Heart right ventricle (tissue), 16 donors: ENCODE results near the gene AKT3. TPM values are rescaled to one million over a fixed set of nuclear protein-coding genes. Genes with fewer than 3 reads are reported as not detected.

Experiments used
- ATAC-seq, 8 donors: fragments of 200-7000 bp; cut with Tn5 transposase; one replicate each; pipeline ENCODE4 v1.9.1; 2020; ENCODE audit warnings: mild to moderate bottlenecking in 8 of 8, moderate library complexity in 8 of 8, moderate number of reproducible peaks in 1 of 8
- DNase-seq, 2 donors: peaks; one replicate each; pipeline ENCODE4 v3.0.0-alpha.2; 2020
- H3K27ac ChIP-seq, 10 donors: fragments of 200-600 bp; sonication (generic) in 2 of 10; one replicate each; pipeline versions ENCODE4 v1.5.0 to v1.8.0; 2020 to 2022; ENCODE audit warnings: mild to moderate bottlenecking in 3 of 10
- H3K27me3 ChIP-seq, 7 donors: fragments of 200-600 bp; one replicate each; pipeline ENCODE4 v1.8.0; 2021 to 2022; ENCODE audit warnings: mild to moderate bottlenecking in 2 of 7
- H3K36me3 ChIP-seq, 9 donors: fragments of 200-600 bp; sonication (generic) in 1 of 9; one replicate each; pipeline versions ENCODE4 v1.5.0 to v1.8.0; 2020 to 2022; ENCODE audit warnings: mild to moderate bottlenecking in 2 of 9
- H3K4me1 ChIP-seq, 9 donors: fragments of 200-600 bp; sonication (generic) in 1 of 9; one replicate each; pipeline versions ENCODE4 v1.5.0 to v1.8.0; 2020 to 2022; ENCODE audit warnings: mild to moderate bottlenecking in 4 of 9
- H3K4me3 ChIP-seq, 10 donors: fragments of 200-600 bp; sonication (generic) in 2 of 10; one replicate each; pipeline versions ENCODE4 v1.5.0 to v1.8.0; 2020 to 2022; ENCODE audit warnings: mild to moderate bottlenecking in 7 of 10, moderate library complexity in 2 of 10
- H3K9me3 ChIP-seq, 11 donors: fragments of 200-600 bp in 10 of 11; sonication (generic) in 2 of 11; one replicate each; pipeline versions ENCODE4 v1.5.0 to v1.8.0; 2013 to 2022; ENCODE audit warnings: mild to moderate bottlenecking in 2 of 11, control low read depth in 1 of 11, moderate library complexity in 1 of 11
- CTCF ChIP-seq, 9 donors: fragments of 200-600 bp; sonication (generic) in 2 of 9; IDR thresholded peaks; one replicate each; pipeline versions ENCODE4 v1.5.0 to v1.8.0; 2021 to 2022; ENCODE audit warnings: antibody characterized with exemption in 9 of 9, mild to moderate bottlenecking in 5 of 9, moderate library complexity in 1 of 9
- WGBS, 2 donors: extraction: QIAGEN DNeasy Blood & Tissue Kit; methylation state at CpG; one replicate each; pipeline ENCODE4 v1.1.7; 2013; ENCODE audit warnings: inconsistent platforms in 1 of 2; 5-methylcytosine and 5-hydroxymethylcytosine counted together
- intact Hi-C, 10 donors: fragments of 100-400 bp; cut with DNase I; formaldehyde crosslinking; loops; one replicate each; pipeline versions ENCODE4 v1.11.1 to v1.14.2; 2022
- polyA plus RNA-seq, 2 donors: library from polyadenylated mRNA; stranded (reverse); fragments of 200-250 nt; gene quantifications; one replicate each; pipeline ENCODE4 v1.2.3, GENCODE V29; 2013
- total RNA-seq, 10 donors: library from RNA; stranded (reverse); fragmentation: NEBNext Ultra II Directional in 3 of 10; extraction: Animal tissue kit (Norgen Biotek cat#: 25700) in 3 of 10; gene quantifications; one replicate each; pipeline versions ENCODE4 v1.2.1 to v1.2.4, GENCODE V29; 2021 to 2023
- donor health status: Arrhythmogenic right ventricular cardiomyopathy.
- donor health status: ischemic (EF 13 %, LVEDD 7.1; RV severe dilation, severe dysfunction).
- donor health status: healthy with polysubstance abuse.
- donor health status: DM: no; HTN: yes; CAD: no.
- donor health status: DM: no; HTN: no; CAD: no.
- donor health status: ischemic (EF 25% LVEDD 6.9; RV normal size, moderate dysfunction).
- donor health status: ischemic (EF 25% LVEDD 5.7; RV mildly dilated, moderate dysfunction).
- donor health status: healthy.
- donor health status: DM: yes; HTN: yes; CAD: no.
- donor health status: Ischemic cardiomyopathy.
- donor health status: ischemic (EF 35%, LVEDD 5.7; RV mildly dilated, moderate dysfunction).
- donor health status: nonischemic (EF 11% LVEDD 7.7; RV severe dilation, severe dysfunction).
- donor health status: DM: yes; HTN: yes; CAD: no.
- donor health status: PGD.
- donor health status: ischemic (EF 29% LVEDD 5.4; RV normal size, mild dysfunction).
- donor health status: nonischemic (EF 23%, LVEDD 6.1; RV moderate dilation, normal function).

The AKT3 gene
- total and polyA plus RNA-seq, 12 donors, result 6.5 to 27.6 (median 17.7) TPM

- Histone ChIP-seq H3K4me3 (no peak overlapping the region), H3K4me1 (peaks cover 0 to 24% (median 3%) of the 10 kb centered on the region in 9 donors), H3K9me3 (no peaks in the 10 kb centered on the region), H3K27me3 (no peaks in the 10 kb centered on the region), H3K27ac (no peak overlapping the region), H3K36me3 (no peaks in the 10 kb centered on the region)
- no peak for TF ChIP-seq CTCF (IDR thresholded peaks at IDR 0.05)
- DNase-seq (no peak), ATAC-seq (no peak)
- intact Hi-C loops, result loop anchor here in 2 of 10 donors (10.0 kb wide), 2 partner anchors 280 to 410 kb away; no protein-coding TSS in a partner anchor
- WGBS, 2 donors, result 93 to 95% methylated on average over 6 of the region's 6 CpGs
These were observed 95.7 kb downstream of the AKT3 start for GRCh38 chr1:243754348-243754747.

- Histone ChIP-seq H3K27ac (no peak overlapping the region), H3K36me3 (no peaks in the 10 kb centered on the region), H3K4me3 (no peak overlapping the region), H3K4me1 (peaks cover 0 to 24% (median 3%) of the 10 kb centered on the region in 9 donors), H3K9me3 (no peaks in the 10 kb centered on the region), H3K27me3 (no peaks in the 10 kb centered on the region)
- WGBS, 2 donors, result 88 to 92% methylated on average over 1 of the region's 1 CpG
- no peak for TF ChIP-seq CTCF (IDR thresholded peaks at IDR 0.05)
- intact Hi-C loops, result loop anchor here in 2 of 10 donors (10.0 kb wide), 2 partner anchors 277 to 407 kb away; no protein-coding TSS in a partner anchor
- DNase-seq (no peak), ATAC-seq (no peak)
These were observed 98.5 kb downstream of the AKT3 start for GRCh38 chr1:243751506-243751905.

GRCh38 chr1:243748706-243749283 lies 101.2 kb downstream of the AKT3 start:
- peaks cover 0 to 19% (median 5%) of the 10 kb centered on the region in 9 donors for H3K4me1 ChIP-seq
- H3K27me3 ChIP-seq, result no peaks in the 10 kb centered on the region
- H3K9me3 ChIP-seq, result no peaks in the 10 kb centered on the region
- peak; percentile 59 to 92 (median 83) for TF ChIP-seq CTCF (IDR thresholded peaks at IDR 0.05)
- intact Hi-C loops, result loop anchor here in 7 of 10 donors (5.0 to 10.0 kb wide), 4 partner anchors 36 to 526 kb away; no protein-coding TSS in a partner anchor
- H3K36me3 ChIP-seq, result no peaks in the 10 kb centered on the region
- ATAC-seq (peak; percentile 64 to 94 (median 90)), DNase-seq (peak in 1 of 2 donors; percentile 34)
- no peak overlapping the region for H3K4me3 ChIP-seq
- WGBS, 2 donors, result 32 to 37% methylated on average over 3 of the region's 3 CpGs
- no peak overlapping the region for H3K27ac ChIP-seq

- DNase-seq (no peak), ATAC-seq (no peak)
- Histone ChIP-seq H3K27me3 (no peaks in the 10 kb centered on the region), H3K27ac (no peak overlapping the region), H3K9me3 (no peaks in the 10 kb centered on the region), H3K36me3 (no peaks in the 10 kb centered on the region), H3K4me3 (no peak overlapping the region), H3K4me1 (peaks cover 0 to 16% (median 6%) of the 10 kb centered on the region in 9 donors)
- TF ChIP-seq CTCF (IDR thresholded peaks at IDR 0.05), result no peak
- intact Hi-C loops, result loop anchor here in 7 of 10 donors (5.0 to 10.0 kb wide), 4 partner anchors 36 to 527 kb away; no protein-coding TSS in a partner anchor
These were observed 101.8 kb downstream of the AKT3 start for GRCh38 chr1:243748227-243748626.
